Gastroesophageal sphincter (tissue), 3 donors: ENCODE results near the gene PRSS58.

Source experiments
- EP300 ChIP-seq: sonication (generic); formaldehyde crosslinking; IDR thresholded peaks from one replicate; pipeline ENCODE4 v1.6.1; 2017; ENCODE audit warnings: antibody characterized with exemption, mild to moderate bottlenecking
- POLR2A ChIP-seq, 2 donors: fragments of 450-650 bp; IDR thresholded peaks; one replicate each; pipeline ENCODE4 v1.6.1; 2017; ENCODE audit warnings: antibody characterized with exemption in 2 of 2, mild to moderate bottlenecking in 2 of 2, moderate library complexity in 1 of 2
- POLR2AphosphoS5 ChIP-seq: sonication (generic); formaldehyde crosslinking; IDR thresholded peaks from one replicate; pipeline ENCODE4 v1.6.1; 2017; ENCODE audit warnings: antibody characterized with exemption
- TF ChIP-seq, protein P1 (sequence below), 4 experiments: fragments of 200-600 bp in 2 of 4; fragments of 450-650 bp in 2 of 4; sonication (generic) in 1 of 4; IDR thresholded peaks; one replicate each; pipeline ENCODE4 v1.5.1; 2017 to 2019; ENCODE audit warnings: antibody characterized with exemption in 4 of 4, mild to moderate bottlenecking in 2 of 4, moderate library complexity in 2 of 4

DNA sequence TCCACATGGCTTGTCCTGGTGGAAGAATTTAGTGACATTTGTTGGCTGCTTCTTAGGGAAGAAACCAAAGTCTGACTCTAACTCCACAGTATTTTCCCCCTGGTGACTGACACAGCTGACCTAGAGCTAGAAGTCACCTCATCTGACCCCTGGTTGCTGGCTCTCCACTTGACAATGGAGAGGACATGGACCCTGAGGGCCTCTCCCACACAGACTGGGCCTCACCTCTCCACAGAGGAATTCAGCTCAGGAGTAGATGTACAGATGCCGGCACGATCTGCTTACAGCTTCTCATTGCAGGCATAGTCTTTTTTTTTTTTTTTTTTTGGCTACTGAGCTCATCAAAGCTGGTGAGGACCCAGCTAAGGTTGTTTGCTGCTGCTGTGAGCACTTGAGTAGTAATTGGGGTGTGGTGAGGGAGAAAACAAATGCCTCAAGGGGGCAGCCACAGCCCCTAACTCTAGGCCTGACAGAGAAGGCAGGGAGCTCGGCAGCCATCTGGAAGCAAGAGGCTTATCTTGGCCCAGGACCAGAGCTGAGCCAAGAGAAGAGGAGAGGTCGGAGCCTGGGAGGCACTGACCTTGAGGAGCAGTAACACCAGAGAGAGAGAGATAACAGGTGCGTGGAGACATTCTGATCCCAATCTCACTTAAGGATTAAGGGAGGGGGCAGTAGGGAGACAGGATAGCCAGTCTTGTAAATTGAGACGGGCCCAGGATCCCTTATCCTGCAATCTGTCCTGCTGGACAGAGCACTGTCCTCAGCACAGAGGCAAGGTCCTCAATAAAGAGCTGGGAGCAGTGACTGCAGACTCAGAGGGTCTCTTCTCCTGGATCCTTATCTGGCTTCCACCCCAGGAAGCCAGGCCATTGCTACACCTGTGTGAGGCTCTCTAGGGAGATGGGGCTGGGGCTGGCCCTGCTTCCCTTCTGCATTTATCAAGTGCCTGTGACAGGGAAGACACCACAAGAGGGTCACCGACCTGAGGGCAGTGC, 9.4 kb downstream of the PRSS58 start:
- TF ChIP-seq, protein P1, sequence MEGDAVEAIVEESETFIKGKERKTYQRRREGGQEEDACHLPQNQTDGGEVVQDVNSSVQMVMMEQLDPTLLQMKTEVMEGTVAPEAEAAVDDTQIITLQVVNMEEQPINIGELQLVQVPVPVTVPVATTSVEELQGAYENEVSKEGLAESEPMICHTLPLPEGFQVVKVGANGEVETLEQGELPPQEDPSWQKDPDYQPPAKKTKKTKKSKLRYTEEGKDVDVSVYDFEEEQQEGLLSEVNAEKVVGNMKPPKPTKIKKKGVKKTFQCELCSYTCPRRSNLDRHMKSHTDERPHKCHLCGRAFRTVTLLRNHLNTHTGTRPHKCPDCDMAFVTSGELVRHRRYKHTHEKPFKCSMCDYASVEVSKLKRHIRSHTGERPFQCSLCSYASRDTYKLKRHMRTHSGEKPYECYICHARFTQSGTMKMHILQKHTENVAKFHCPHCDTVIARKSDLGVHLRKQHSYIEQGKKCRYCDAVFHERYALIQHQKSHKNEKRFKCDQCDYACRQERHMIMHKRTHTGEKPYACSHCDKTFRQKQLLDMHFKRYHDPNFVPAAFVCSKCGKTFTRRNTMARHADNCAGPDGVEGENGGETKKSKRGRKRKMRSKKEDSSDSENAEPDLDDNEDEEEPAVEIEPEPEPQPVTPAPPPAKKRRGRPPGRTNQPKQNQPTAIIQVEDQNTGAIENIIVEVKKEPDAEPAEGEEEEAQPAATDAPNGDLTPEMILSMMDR (IDR thresholded peaks at IDR 0.05): no peak
- no peak for TF ChIP-seq EP300
- no peak for TF ChIP-seq POLR2AphosphoS5
- no peak for TF ChIP-seq POLR2A (IDR thresholded peaks at IDR 0.05)
